ENCODE data around the gene PDCD2. TPM values are rescaled to one million over a fixed set of nuclear protein-coding genes. Genes with fewer than 3 reads are reported as not detected.

Gene PDCD2
- polyA plus RNA-seq, 1 donor (not counting 4 experiments of a cell fraction or from before 2014, with no cell fraction given), result 103 TPM

GRCh38 chr6:170542031-170542719 is 42.3 kb downstream of the PDCD2 start:
- H3K4me1 ChIP-seq (ENCODE audit: control insufficient read depth, extremely low read depth, insufficient read depth, low read length), result no peaks in the 10 kb centered on the region
- peaks cover 24 to 42% of the 10 kb centered on the region in 2 experiments for H3K36me3 ChIP-seq (ENCODE audit: control insufficient read depth in 2 of 2, extremely low read depth in 1 of 2, insufficient read depth in 2 of 2, low read length in 2 of 2)
- DNase-seq (ENCODE audit: low read depth, low spot score), result no peak
- no peak for FAIRE-seq
- TF ChIP-seq EZH2 (IDR thresholded peaks at IDR 0.05; ENCODE audit: low read length), result no peak
- TF ChIP-seq, protein P1, sequence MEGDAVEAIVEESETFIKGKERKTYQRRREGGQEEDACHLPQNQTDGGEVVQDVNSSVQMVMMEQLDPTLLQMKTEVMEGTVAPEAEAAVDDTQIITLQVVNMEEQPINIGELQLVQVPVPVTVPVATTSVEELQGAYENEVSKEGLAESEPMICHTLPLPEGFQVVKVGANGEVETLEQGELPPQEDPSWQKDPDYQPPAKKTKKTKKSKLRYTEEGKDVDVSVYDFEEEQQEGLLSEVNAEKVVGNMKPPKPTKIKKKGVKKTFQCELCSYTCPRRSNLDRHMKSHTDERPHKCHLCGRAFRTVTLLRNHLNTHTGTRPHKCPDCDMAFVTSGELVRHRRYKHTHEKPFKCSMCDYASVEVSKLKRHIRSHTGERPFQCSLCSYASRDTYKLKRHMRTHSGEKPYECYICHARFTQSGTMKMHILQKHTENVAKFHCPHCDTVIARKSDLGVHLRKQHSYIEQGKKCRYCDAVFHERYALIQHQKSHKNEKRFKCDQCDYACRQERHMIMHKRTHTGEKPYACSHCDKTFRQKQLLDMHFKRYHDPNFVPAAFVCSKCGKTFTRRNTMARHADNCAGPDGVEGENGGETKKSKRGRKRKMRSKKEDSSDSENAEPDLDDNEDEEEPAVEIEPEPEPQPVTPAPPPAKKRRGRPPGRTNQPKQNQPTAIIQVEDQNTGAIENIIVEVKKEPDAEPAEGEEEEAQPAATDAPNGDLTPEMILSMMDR (optimal IDR thresholded peaks at IDR 0.05 in 1 of 3, IDR thresholded peaks at IDR 0.05 in 1 of 3, conservative IDR thresholded peaks at IDR 0.05 in 1 of 3; ENCODE audit: extremely low read depth in 1 of 3, insufficient read depth in 2 of 3, low read length in 3 of 3), result no peak
- H3K4me2 ChIP-seq (ENCODE audit: control insufficient read depth, extremely low read depth, insufficient read depth, low read depth, low read length), result no peak overlapping the region
- no peaks in the 10 kb centered on the region for H3K27me3 ChIP-seq (ENCODE audit: control insufficient read depth, extremely low read depth, insufficient read depth, low read length)
- no peak overlapping the region for H3K4me3 ChIP-seq (ENCODE audit: control insufficient read depth in 2 of 3, extremely low read depth in 1 of 3, insufficient read depth in 2 of 3, low read depth in 1 of 3, low read length in 3 of 3)
- H4K20me1 ChIP-seq (ENCODE audit: control insufficient read depth, extremely low read depth, insufficient read depth, low read length), result no peaks in the 10 kb centered on the region
- peaks cover 47% of the 10 kb centered on the region for H3K79me2 ChIP-seq (ENCODE audit: control insufficient read depth, insufficient read depth, low read length)
- H3K9ac ChIP-seq (ENCODE audit: control insufficient read depth, extremely low read depth, insufficient read depth, low read length), result no peak overlapping the region
- dilution Hi-C loops (cut with MboI; ENCODE audit: extremely low pct_ligation_motif_present, low sequenced_read_pairs), result no loop called here
- H3K9me3 ChIP-seq (ENCODE audit: control insufficient read depth, low read depth, low read length), result no peaks in the 10 kb centered on the region
- no peak overlapping the region for H2AFZ ChIP-seq (ENCODE audit: control insufficient read depth, low read length)
- no peak overlapping the region for H3K27ac ChIP-seq (ENCODE audit: control insufficient read depth, insufficient read depth, low read length)
- no peaks in the 10 kb centered on the region for H3K9me1 ChIP-seq (ENCODE audit: control insufficient read depth, extremely low read depth, insufficient read depth, low read length)

DNA sequence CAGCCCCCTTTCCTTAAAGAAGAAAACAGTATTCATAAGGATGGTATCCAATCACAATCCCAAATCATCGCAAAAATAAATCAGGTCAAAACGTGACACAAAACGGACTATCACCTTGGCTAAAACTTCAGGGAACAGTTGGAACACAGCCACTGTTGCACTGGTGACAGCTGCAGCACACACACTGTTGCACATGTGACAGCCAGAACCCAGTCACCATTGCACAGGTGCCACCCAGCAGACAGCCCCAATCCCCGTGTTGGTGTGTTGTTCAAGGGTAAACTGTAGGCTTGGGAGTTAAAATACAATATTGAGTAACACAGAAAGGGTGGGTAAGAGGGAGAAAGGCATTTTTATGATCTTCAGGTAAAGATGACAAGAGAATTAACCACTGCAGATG is 47.1 kb downstream of the PDCD2 start:
- Histone ChIP-seq H3K9me1 (ENCODE audit: control insufficient read depth, extremely low read depth, insufficient read depth, low read length) (no peaks in the 10 kb centered on the region), H3K9me3 (ENCODE audit: control insufficient read depth, low read depth, low read length) (no peaks in the 10 kb centered on the region), H3K4me1 (ENCODE audit: control insufficient read depth, extremely low read depth, insufficient read depth, low read length) (no peaks in the 10 kb centered on the region), H3K9ac (ENCODE audit: control insufficient read depth, extremely low read depth, insufficient read depth, low read length) (no peak overlapping the region), H3K36me3 (ENCODE audit: control insufficient read depth in 2 of 2, extremely low read depth in 1 of 2, insufficient read depth in 2 of 2, low read length in 2 of 2) (peaks cover 26 to 55% of the 10 kb centered on the region in 2 experiments), H3K79me2 (ENCODE audit: control insufficient read depth, insufficient read depth, low read length) (peaks cover 16% of the 10 kb centered on the region), H3K4me3 (ENCODE audit: control insufficient read depth in 2 of 3, extremely low read depth in 1 of 3, insufficient read depth in 2 of 3, low read depth in 1 of 3, low read length in 3 of 3) (no peak overlapping the region), H3K4me2 (ENCODE audit: control insufficient read depth, extremely low read depth, insufficient read depth, low read depth, low read length) (no peak overlapping the region), H3K27ac (ENCODE audit: control insufficient read depth, insufficient read depth, low read length) (no peak overlapping the region), H4K20me1 (ENCODE audit: control insufficient read depth, extremely low read depth, insufficient read depth, low read length) (no peaks in the 10 kb centered on the region), H3K27me3 (ENCODE audit: control insufficient read depth, extremely low read depth, insufficient read depth, low read length) (no peaks in the 10 kb centered on the region), H2AFZ (ENCODE audit: control insufficient read depth, low read length) (no peak overlapping the region)
- FAIRE-seq (no peak), DNase-seq (ENCODE audit: low read depth, low spot score) (no peak)
- TF ChIP-seq, protein P1 (optimal IDR thresholded peaks at IDR 0.05 in 1 of 3, IDR thresholded peaks at IDR 0.05 in 1 of 3, conservative IDR thresholded peaks at IDR 0.05 in 1 of 3; ENCODE audit: extremely low read depth in 1 of 3, insufficient read depth in 2 of 3, low read length in 3 of 3), result no peak
- no peak for TF ChIP-seq EZH2 (IDR thresholded peaks at IDR 0.05; ENCODE audit: low read length)
- dilution Hi-C loops (cut with MboI; ENCODE audit: extremely low pct_ligation_motif_present, low sequenced_read_pairs), result no loop called here

Data from keratinocyte (primary cell).